ENCODE measurements around the gene C2orf81.

The C2orf81 gene

GRCh38 chr2:74390606-74391005 lies 30.8 kb downstream of the C2orf81 start:
- no peak for DNase-seq (ENCODE audit: low spot score)

- DNase-seq (ENCODE audit: low spot score): no peak
These were observed 34.1 kb downstream of the C2orf81 start for GRCh38 chr2:74387346-74387745.

- no peak for DNase-seq (ENCODE audit: low spot score)
These were observed 36.0 kb downstream of the C2orf81 start for GRCh38 chr2:74385396-74385795.

GRCh38 chr2:74384051-74384450 lies 37.4 kb downstream of the C2orf81 start:
- DNase-seq (ENCODE audit: low spot score): no peak

GRCh38 chr2:74383254-74383653 lies 38.2 kb downstream of the C2orf81 start:
- no peak for DNase-seq (ENCODE audit: low spot score)

GRCh38 chr2:74381751-74382150 lies 39.7 kb downstream of the C2orf81 start:
- no peak for DNase-seq (ENCODE audit: low spot score)

- DNase-seq (ENCODE audit: low spot score): no peak
These were observed 41.3 kb downstream of the C2orf81 start, which contains the start of gene DCTN1 for GRCh38 chr2:74379851-74380789. DCTN1 (minus strand) TSS chr2:74380311; CDS start chr2:74380037, 274 bp downstream.

- DNase-seq (ENCODE audit: low spot score): no peak
These were observed 43.4 kb downstream of the C2orf81 start for GRCh38 chr2:74378007-74378406.

GRCh38 chr2:74375838-74376237 lies 45.6 kb downstream of the C2orf81 start:
- no peak for DNase-seq (ENCODE audit: low spot score)

- no peak for DNase-seq (ENCODE audit: low spot score)
These were observed 46.8 kb downstream of the C2orf81 start for GRCh38 chr2:74374509-74375205.

GRCh38 chr2:74373985-74374384 lies 47.4 kb downstream of the C2orf81 start:
- DNase-seq (ENCODE audit: low spot score): no peak

GRCh38 chr2:74373221-74373676 lies 48.2 kb downstream of the C2orf81 start:
- no peak for DNase-seq (ENCODE audit: low spot score)

- no peak for DNase-seq (ENCODE audit: low spot score)
These were observed 48.7 kb downstream of the C2orf81 start for GRCh38 chr2:74372674-74373073.

GRCh38 chr2:74371421-74371820 lies 50.0 kb downstream of the C2orf81 start:
- DNase-seq (ENCODE audit: low spot score): no peak

- DNase-seq (ENCODE audit: low spot score): no peak
These were observed 51.4 kb downstream of the C2orf81 start for GRCh38 chr2:74369976-74370375.

- no peak for DNase-seq (ENCODE audit: low spot score)
These were observed 52.9 kb downstream of the C2orf81 start for GRCh38 chr2:74368499-74368898.

- DNase-seq (ENCODE audit: low spot score): no peak
These were observed 53.6 kb downstream of the C2orf81 start for GRCh38 chr2:74367789-74368188.

GRCh38 chr2:74366036-74366435 lies 55.4 kb downstream of the C2orf81 start:
- no peak for DNase-seq (ENCODE audit: low spot score)

- DNase-seq (ENCODE audit: low spot score): no peak
These were observed 56.6 kb downstream of the C2orf81 start for GRCh38 chr2:74364533-74365505.
